ENCODE results near the gene LRRC72.

GRCh38 chr7:16563281-16564022, 36.8 kb downstream of the LRRC72 start:
- TF ChIP-seq CTCF (conservative IDR thresholded peaks at IDR 0.05 in 1 of 2, IDR thresholded peaks at IDR 0.05 in 1 of 2; ENCODE audit: low read depth in 1 of 2, low read length in 2 of 2) = no peak
- no peak for TF ChIP-seq EZH2 (IDR thresholded peaks at IDR 0.05; ENCODE audit: low read length, missing control alignments)

Measured in fibroblast of lung (primary cell).